Measurements from ENCODE around the gene RTN4. TPM values are rescaled to one million over a fixed set of nuclear protein-coding genes. Genes with fewer than 3 reads are reported as not detected.
"Not testable (repeated sequence)": the region's sequence is repeated elsewhere in the genome, so short reads cannot be mapped to it uniquely, and the experiment has no call there.

Gene RTN4
- polyA plus RNA-seq, 4 donors, result 98.1 to 291 (median 158) TPM

DNA sequence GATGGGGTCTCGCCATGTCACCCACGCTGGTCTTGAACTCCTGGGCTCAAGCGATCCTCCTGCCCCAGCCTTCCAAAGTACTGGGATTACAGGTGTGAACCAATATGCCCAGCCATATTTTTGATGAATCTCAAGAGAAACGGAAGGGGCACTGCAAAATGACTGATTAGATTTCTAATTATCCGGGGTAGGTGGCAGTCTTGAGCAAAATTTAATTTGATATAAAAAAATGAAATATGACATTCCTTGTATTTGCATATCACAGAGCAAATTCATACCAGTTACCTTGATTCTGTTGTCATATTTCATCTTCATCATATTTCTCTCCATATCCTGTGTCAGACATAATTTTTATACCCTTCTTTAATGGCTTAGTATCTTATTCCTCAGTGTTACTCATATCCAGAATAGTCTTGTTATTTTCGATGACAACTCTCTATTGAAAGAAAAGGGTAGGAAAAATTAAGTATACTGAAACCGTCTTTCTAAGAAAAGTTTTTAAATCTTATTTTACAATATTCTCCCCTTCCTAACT lies 30.0 kb upstream of the RTN4 start:
- WGBS, 3 donors, result 87 to 93% (median 88%) methylated on average over 7 of the region's 7 CpGs

DNA sequence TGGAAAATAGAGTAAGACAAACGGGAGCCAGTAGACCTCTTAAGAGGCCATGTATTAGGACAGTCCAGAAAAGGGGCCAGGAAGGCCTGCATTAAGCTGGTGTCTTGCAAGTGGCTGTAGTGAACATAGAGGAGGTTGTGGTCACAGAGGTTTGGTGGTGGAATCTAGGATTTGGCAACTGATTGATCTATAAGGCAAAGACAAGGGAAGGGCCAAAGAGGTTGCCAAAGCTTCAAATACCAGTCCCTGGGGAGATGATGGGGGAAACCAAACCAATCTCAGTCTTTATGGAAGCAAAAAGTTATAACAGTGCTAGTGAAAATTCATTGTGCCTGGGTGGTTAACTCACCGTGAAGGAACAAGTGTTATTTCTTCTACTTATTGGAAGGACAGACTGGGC lies 28.7 kb upstream of the RTN4 start:
- Histone ChIP-seq H3K4me1 (ENCODE audit: control insufficient read depth in 3 of 3, insufficient read depth in 2 of 3, low read depth in 1 of 3, low read length in 2 of 3) (no peaks in the 10 kb centered on the region), H3K27me3 (ENCODE audit: control insufficient read depth in 3 of 3, insufficient read depth in 3 of 3, low read length in 3 of 3) (no peaks in the 10 kb centered on the region), H3K4me3 (ENCODE audit: low read depth in 1 of 3, low read length in 3 of 3) (no peak overlapping the region), H3K27ac (ENCODE audit: low read depth in 1 of 3, low read length in 2 of 3) (no peak overlapping the region), H3K9me3 (ENCODE audit: control insufficient read depth in 2 of 2, insufficient read depth in 1 of 2, low read depth in 1 of 2, low read length in 1 of 2) (no peaks in the 10 kb centered on the region), H3K36me3 (ENCODE audit: control insufficient read depth in 3 of 3, insufficient read depth in 2 of 3, low read depth in 1 of 3, low read length in 3 of 3) (no peaks in the 10 kb centered on the region)
- FAIRE-seq (no peak), DNase-seq (no peak)
- WGBS, 3 donors, result 70 to 83% (median 81%) methylated on average over 2 of the region's 2 CpGs

More for the DNA sequence above, 30.0 kb upstream of the RTN4 start:
- H3K27ac ChIP-seq (ENCODE audit: low read depth in 1 of 3, low read length in 2 of 3), result no peak overlapping the region
- FAIRE-seq, result no peak
- no peak overlapping the region for H3K4me3 ChIP-seq (ENCODE audit: low read depth in 1 of 3, low read length in 3 of 3)
- no peaks in the 10 kb centered on the region for H3K9me3 ChIP-seq (ENCODE audit: control insufficient read depth in 2 of 2, insufficient read depth in 1 of 2, low read depth in 1 of 2, low read length in 1 of 2)
- DNase-seq, result no peak
- H3K27me3 ChIP-seq (ENCODE audit: control insufficient read depth in 3 of 3, insufficient read depth in 3 of 3, low read length in 3 of 3), result no peaks in the 10 kb centered on the region
- no peaks in the 10 kb centered on the region for H3K4me1 ChIP-seq (ENCODE audit: control insufficient read depth in 3 of 3, insufficient read depth in 2 of 3, low read depth in 1 of 3, low read length in 2 of 3)
- no peaks in the 10 kb centered on the region for H3K36me3 ChIP-seq (ENCODE audit: control insufficient read depth in 3 of 3, insufficient read depth in 2 of 3, low read depth in 1 of 3, low read length in 3 of 3)

DNA sequence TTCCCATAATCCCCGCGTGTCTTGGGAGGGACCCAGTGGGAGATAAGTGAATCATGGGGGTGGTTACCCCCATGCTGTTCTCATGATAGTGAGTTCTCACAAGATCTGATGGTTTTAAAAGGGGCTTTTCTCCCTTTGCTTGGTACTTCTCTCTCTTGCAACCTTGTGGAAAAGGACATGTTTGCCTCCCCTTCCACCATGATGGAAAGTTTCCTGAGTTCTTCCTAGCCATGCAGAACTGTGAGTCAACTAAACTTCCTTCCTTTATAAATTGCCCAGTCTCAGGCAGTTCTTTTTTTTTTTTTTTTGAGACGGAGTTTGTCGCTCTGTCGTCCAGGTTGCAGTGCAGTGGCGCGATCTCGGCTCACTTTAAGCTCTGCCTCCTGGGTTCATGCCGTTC lies 26.5 kb upstream of the RTN4 start:
- Histone ChIP-seq H3K36me3 (ENCODE audit: control insufficient read depth in 3 of 3, insufficient read depth in 2 of 3, low read depth in 1 of 3, low read length in 3 of 3) (no peaks in the 10 kb centered on the region), H3K4me3 (ENCODE audit: low read depth in 1 of 3, low read length in 3 of 3) (no peak overlapping the region), H3K4me1 (ENCODE audit: control insufficient read depth in 3 of 3, insufficient read depth in 2 of 3, low read depth in 1 of 3, low read length in 2 of 3) (no peaks in the 10 kb centered on the region), H3K27ac (ENCODE audit: low read depth in 1 of 3, low read length in 2 of 3) (no peak overlapping the region), H3K27me3 (ENCODE audit: control insufficient read depth in 3 of 3, insufficient read depth in 3 of 3, low read length in 3 of 3) (no peaks in the 10 kb centered on the region), H3K9me3 (ENCODE audit: control insufficient read depth in 2 of 2, insufficient read depth in 1 of 2, low read depth in 1 of 2, low read length in 1 of 2) (no peaks in the 10 kb centered on the region)
- DNase-seq (no peak), FAIRE-seq (no peak)
- WGBS, 3 donors, result 92 to 96% (median 94%) methylated on average over 9 of the region's 9 CpGs

DNA sequence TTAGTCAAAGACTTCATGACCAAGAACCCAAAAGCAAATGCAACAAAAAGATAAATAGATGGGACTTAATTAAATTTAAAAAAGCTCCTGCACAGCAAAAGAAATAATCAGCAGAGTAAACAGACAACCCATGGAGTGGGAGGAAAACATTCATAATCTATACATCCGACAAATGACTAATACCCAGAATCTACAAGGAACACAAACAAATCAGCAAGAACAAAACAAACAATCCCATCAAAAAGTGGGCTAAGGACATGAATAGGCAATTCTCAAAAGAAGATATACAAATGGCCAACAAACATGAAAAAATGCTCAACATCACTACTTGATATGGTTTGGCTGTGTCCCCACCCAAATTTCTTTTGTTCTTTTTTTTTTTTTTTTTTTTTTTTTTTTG lies 25.8 kb upstream of the RTN4 start:
- not testable (repeated sequence) for H3K27me3 ChIP-seq (ENCODE audit: control insufficient read depth in 3 of 3, insufficient read depth in 3 of 3, low read length in 3 of 3); H3K4me3 ChIP-seq (ENCODE audit: low read depth in 1 of 3, low read length in 3 of 3); H3K27ac ChIP-seq (ENCODE audit: low read depth in 1 of 3, low read length in 2 of 3); H3K36me3 ChIP-seq (ENCODE audit: control insufficient read depth in 3 of 3, insufficient read depth in 2 of 3, low read depth in 1 of 3, low read length in 3 of 3); H3K9me3 ChIP-seq (ENCODE audit: control insufficient read depth in 2 of 2, insufficient read depth in 1 of 2, low read depth in 1 of 2, low read length in 1 of 2); H3K4me1 ChIP-seq (ENCODE audit: control insufficient read depth in 3 of 3, insufficient read depth in 2 of 3, low read depth in 1 of 3, low read length in 2 of 3); DNase-seq; FAIRE-seq
- 68 to 77% (median 74%) methylated on average over 1 of the region's 1 CpG for WGBS, 3 donors

DNA sequence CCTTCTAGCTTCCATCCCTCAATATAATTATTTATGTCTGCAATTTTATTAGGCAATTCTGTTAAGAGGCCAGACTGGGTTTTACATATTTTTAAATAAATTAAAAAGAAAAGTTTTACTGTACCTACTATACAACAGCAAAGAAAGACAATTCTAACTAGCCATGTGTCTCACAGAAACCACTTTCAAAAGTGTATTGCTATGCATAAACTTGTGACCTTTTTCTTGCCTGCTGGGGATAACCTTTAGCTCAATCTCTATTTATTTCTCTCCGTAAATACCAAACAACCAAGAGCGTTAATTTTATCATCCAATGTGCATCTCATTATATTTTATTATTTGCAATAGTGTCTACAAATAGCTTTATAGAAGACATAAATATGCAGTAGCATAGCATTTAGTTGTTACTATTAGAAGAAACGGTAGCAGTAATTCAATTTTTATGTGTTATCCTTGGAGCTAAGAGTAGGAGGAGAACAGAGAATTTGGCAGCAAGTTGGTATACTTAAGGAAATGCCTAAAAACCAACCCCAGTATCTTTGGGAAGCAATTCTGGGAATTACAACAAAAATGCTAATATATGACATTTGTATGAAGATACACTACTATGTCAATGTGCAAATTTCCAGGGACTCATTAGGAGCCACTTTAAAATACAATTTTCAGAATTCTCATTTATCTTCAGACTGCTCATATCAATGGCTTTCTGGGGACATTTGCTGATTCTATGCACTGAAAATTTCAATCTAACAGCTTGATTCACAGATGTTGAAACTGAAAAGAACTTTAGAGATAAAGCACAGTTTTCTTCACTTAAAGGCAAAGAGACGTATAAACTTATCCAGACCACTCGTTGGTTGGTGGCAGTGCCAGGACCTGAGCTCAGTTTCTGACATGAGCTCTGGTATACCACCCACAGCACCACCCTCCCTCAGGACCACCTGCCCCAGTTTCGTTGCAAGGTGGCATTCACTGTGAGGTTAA lies 23.0 kb upstream of the RTN4 start:
- FAIRE-seq, result no peak
- DNase-seq, result no peak
- no peaks in the 10 kb centered on the region for H3K4me1 ChIP-seq (ENCODE audit: control insufficient read depth in 3 of 3, insufficient read depth in 2 of 3, low read depth in 1 of 3, low read length in 2 of 3)
- H3K27me3 ChIP-seq (ENCODE audit: control insufficient read depth in 3 of 3, insufficient read depth in 3 of 3, low read length in 3 of 3), result no peaks in the 10 kb centered on the region
- H3K4me3 ChIP-seq (ENCODE audit: low read depth in 1 of 3, low read length in 3 of 3), result no peak overlapping the region
- WGBS, 3 donors, result 77 to 86% (median 85%) methylated on average over 6 of the region's 6 CpGs
- H3K9me3 ChIP-seq (ENCODE audit: control insufficient read depth in 2 of 2, insufficient read depth in 1 of 2, low read depth in 1 of 2, low read length in 1 of 2), result no peaks in the 10 kb centered on the region
- H3K36me3 ChIP-seq (ENCODE audit: control insufficient read depth in 3 of 3, insufficient read depth in 2 of 3, low read depth in 1 of 3, low read length in 3 of 3), result no peaks in the 10 kb centered on the region
- no peak overlapping the region for H3K27ac ChIP-seq (ENCODE audit: low read depth in 1 of 3, low read length in 2 of 3)

DNA sequence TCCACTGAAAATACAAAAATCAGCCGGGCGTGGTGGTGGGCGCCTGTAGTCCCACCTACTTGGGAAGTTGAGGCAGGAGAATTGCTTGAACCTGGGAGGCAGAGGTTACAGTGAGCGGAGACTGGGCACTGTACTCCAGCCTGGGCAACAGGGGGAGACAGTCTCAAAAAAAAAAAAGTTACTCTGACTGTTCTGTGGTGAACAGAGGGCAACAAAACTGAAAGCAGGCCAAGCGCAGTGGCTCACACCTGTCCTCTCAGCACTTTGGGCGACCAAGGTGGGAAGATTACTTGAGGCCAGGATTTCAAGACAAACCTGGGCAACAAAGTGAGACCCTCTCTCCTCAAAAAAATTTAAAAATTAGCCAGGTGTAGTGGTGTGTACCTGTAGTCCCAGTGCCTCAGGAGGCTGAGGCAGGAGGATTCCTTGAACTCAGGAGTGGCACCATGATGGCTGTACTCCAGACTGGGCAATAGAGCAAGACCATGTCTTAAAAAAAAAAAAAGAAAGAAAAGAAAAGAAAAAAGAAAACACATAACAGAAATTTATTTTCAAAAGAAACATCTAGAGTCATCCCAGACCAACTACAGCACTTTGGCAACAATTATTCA lies 13.6 kb upstream of the RTN4 start:
- Histone ChIP-seq H3K4me3 (ENCODE audit: low read depth in 1 of 3, low read length in 3 of 3) (no peak overlapping the region), H3K4me1 (ENCODE audit: control insufficient read depth in 3 of 3, insufficient read depth in 2 of 3, low read depth in 1 of 3, low read length in 2 of 3) (no peaks in the 10 kb centered on the region), H3K27ac (ENCODE audit: low read depth in 1 of 3, low read length in 2 of 3) (no peak overlapping the region), H3K36me3 (ENCODE audit: control insufficient read depth in 3 of 3, insufficient read depth in 2 of 3, low read depth in 1 of 3, low read length in 3 of 3) (no peaks in the 10 kb centered on the region), H3K27me3 (ENCODE audit: control insufficient read depth in 3 of 3, insufficient read depth in 3 of 3, low read length in 3 of 3) (no peaks in the 10 kb centered on the region), H3K9me3 (ENCODE audit: control insufficient read depth in 2 of 2, insufficient read depth in 1 of 2, low read depth in 1 of 2, low read length in 1 of 2) (no peaks in the 10 kb centered on the region)
- 70 to 76% (median 73%) methylated on average over 6 of the region's 6 CpGs for WGBS, 3 donors
- DNase-seq (peak in 1 of 2 donors; percentile 18), FAIRE-seq (no peak)

DNA sequence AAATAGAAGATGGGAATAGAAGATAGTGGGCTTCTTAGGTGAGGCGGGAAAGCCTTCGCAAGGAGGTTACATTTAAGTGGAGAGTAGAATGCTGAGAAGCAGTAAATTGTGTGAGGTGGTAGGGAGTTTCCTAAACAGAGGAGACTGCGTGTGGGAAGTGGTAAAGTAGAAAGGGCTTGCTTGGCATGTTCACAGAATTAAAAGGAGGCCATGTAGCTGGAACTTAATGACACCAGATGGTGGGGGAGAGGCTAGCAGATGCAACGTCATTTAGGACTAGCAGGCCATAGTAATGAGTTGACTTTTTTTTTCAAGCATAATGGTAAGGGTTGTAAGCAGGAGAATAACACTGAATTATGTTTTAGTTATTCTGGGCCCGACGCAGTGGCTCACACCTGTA lies 13.0 kb upstream of the RTN4 start:
- H3K9me3 ChIP-seq (ENCODE audit: control insufficient read depth in 2 of 2, insufficient read depth in 1 of 2, low read depth in 1 of 2, low read length in 1 of 2), result no peaks in the 10 kb centered on the region
- no peak for DNase-seq
- H3K27ac ChIP-seq (ENCODE audit: low read depth in 1 of 3, low read length in 2 of 3), result no peak overlapping the region
- no peak overlapping the region for H3K4me3 ChIP-seq (ENCODE audit: low read depth in 1 of 3, low read length in 3 of 3)
- 88 to 92% (median 92%) methylated on average over 6 of the region's 6 CpGs for WGBS, 3 donors
- H3K4me1 ChIP-seq (ENCODE audit: control insufficient read depth in 3 of 3, insufficient read depth in 2 of 3, low read depth in 1 of 3, low read length in 2 of 3), result no peaks in the 10 kb centered on the region
- no peaks in the 10 kb centered on the region for H3K36me3 ChIP-seq (ENCODE audit: control insufficient read depth in 3 of 3, insufficient read depth in 2 of 3, low read depth in 1 of 3, low read length in 3 of 3)
- FAIRE-seq, result no peak
- no peaks in the 10 kb centered on the region for H3K27me3 ChIP-seq (ENCODE audit: control insufficient read depth in 3 of 3, insufficient read depth in 3 of 3, low read length in 3 of 3)

DNA sequence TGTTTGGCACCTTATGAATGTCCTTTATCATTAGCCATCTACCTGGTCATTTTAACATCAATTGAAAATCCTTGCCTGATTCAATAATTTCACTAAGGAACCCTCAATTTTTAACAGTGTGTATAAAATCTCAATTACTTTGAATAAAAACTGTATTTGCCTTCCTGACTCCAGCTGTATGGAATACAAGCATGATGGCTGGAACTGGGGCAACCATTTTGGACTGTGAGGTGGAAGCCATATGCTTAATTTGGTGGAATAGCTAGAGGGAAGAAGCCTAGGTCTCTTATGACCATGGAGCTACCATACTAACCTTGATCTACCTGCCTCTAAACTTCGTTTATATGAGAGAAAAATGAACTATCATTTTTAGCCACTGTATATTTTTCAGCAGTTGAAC lies 12.5 kb upstream of the RTN4 start:
- 61 to 85% (median 79%) methylated on average over 1 of the region's 1 CpG for WGBS, 3 donors
- H3K4me1 ChIP-seq (ENCODE audit: control insufficient read depth in 3 of 3, insufficient read depth in 2 of 3, low read depth in 1 of 3, low read length in 2 of 3), result no peaks in the 10 kb centered on the region
- no peaks in the 10 kb centered on the region for H3K9me3 ChIP-seq (ENCODE audit: control insufficient read depth in 2 of 2, insufficient read depth in 1 of 2, low read depth in 1 of 2, low read length in 1 of 2)
- no peak overlapping the region for H3K4me3 ChIP-seq (ENCODE audit: low read depth in 1 of 3, low read length in 3 of 3)
- no peaks in the 10 kb centered on the region for H3K36me3 ChIP-seq (ENCODE audit: control insufficient read depth in 3 of 3, insufficient read depth in 2 of 3, low read depth in 1 of 3, low read length in 3 of 3)
- no peaks in the 10 kb centered on the region for H3K27me3 ChIP-seq (ENCODE audit: control insufficient read depth in 3 of 3, insufficient read depth in 3 of 3, low read length in 3 of 3)
- FAIRE-seq (no peak), DNase-seq (no peak)
- H3K27ac ChIP-seq (ENCODE audit: low read depth in 1 of 3, low read length in 2 of 3), result no peak overlapping the region
